Activated T-cell treated with anti-CD3 and anti-CD28 coated beads, Interleukin-2, amount 50 U/mL, for 24 hours (primary cell): ENCODE data around the gene PSME2.

Experiments used
- DNase-seq: peaks from one replicate; pipeline ENCODE4 v3.0.0-alpha.2; 2020
- H3K27ac Mint-ChIP-seq: 2 replicates; pipeline ENCODE4 v1.8.0; 2020; ENCODE audit warnings: mild to moderate bottlenecking, mixed read lengths
- H3K27me3 Mint-ChIP-seq: 2 replicates; pipeline ENCODE4 v1.8.0; 2020; ENCODE audit warnings: mixed read lengths
- H3K36me3 Mint-ChIP-seq: 2 replicates; pipeline ENCODE4 v1.8.0; 2020; ENCODE audit warnings: low read depth, mixed read lengths
- H3K4me1 Mint-ChIP-seq: 2 replicates; pipeline ENCODE4 v1.8.0; 2020; ENCODE audit warnings: low read depth, mixed read lengths
- H3K4me3 Mint-ChIP-seq: 2 replicates; pipeline ENCODE4 v1.8.0; 2020; ENCODE audit warnings: mild to moderate bottlenecking, moderate library complexity, mixed read lengths
- H3K9me3 Mint-ChIP-seq: 2 replicates; pipeline ENCODE4 v1.8.0; 2020; ENCODE audit warnings: mixed read lengths

The PSME2 gene

DNA sequence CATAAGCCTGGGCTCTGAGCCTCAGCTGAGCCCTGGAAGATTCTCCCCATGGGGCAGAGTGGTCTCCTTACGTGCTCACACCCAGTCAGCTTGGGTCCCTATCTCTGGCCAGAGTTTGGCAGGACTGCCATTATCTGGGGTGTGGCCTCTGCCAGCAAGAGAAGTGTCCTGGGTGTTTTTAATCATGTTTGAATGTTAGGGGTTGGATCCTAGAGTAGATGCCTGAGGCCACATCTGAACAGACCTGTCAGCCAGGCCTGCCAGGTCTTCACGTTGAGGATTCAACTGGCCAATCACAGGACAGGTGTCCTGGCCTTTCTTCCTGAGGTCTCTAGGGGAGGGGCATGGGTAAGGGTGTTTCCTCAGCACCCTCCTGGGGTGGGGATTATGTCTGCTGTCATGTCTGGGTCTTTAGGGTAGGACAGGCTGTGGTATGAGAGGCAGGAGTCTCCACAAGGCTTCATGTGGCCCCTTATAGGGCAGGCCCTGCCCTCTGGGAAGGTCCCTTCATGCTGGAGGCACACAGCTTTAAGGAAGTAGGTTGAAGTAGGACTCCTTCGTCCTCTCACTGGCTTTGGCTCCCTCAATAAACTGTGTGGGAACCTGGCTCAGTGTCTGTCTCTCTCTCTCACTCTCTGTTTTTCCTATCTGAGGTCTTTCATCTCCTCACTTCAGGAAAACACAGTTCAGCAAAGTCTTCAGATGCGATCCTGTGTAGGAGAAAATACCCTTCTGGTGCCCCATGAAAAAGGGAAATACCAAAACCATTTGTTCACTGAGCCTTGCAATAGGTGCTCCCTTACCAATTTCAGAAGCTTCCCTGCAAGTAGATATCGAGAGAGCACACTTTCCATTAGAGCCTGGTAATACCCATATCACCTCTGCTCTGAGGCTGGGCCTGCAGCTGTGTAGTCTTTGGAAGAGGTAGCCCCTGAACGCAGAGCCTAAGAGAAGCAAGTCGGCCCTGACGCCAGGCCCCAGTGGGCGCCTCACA is 22.7 kb downstream of the PSME2 start:
- Mint-ChIP-seq H3K27ac (peak overlapping the region; percentile 74), H3K36me3 (peaks cover 56% of the 10 kb centered on the region), H3K4me3 (no peak overlapping the region), H3K4me1 (peaks cover 3% of the 10 kb centered on the region), H3K9me3 (no peaks in the 10 kb centered on the region), H3K27me3 (no peaks in the 10 kb centered on the region)
- no peak for DNase-seq

DNA sequence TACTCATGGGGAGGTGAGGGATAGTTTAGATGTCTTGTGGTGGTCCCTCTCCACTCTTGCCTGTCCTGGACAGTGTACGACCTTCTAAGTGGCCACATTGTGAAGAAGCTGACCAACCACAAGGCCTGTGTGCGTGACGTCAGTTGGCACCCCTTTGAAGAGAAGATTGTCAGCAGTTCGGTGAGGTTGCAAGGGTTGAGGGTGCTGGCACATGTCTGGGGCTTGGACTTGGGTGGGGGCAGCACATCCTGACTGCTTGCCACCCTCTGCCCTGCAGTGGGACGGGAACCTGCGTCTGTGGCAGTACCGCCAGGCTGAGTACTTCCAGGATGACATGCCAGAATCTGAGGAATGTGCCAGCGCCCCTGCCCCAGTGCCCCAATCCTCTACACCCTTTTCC is 23.5 kb downstream of the PSME2 start:
- Mint-ChIP-seq H3K27me3 (no peaks in the 10 kb centered on the region), H3K27ac (no peak overlapping the region), H3K4me1 (peaks cover 1% of the 10 kb centered on the region), H3K9me3 (no peaks in the 10 kb centered on the region), H3K4me3 (no peak overlapping the region), H3K36me3 (peaks cover 65% of the 10 kb centered on the region)
- DNase-seq, result no peak

DNA sequence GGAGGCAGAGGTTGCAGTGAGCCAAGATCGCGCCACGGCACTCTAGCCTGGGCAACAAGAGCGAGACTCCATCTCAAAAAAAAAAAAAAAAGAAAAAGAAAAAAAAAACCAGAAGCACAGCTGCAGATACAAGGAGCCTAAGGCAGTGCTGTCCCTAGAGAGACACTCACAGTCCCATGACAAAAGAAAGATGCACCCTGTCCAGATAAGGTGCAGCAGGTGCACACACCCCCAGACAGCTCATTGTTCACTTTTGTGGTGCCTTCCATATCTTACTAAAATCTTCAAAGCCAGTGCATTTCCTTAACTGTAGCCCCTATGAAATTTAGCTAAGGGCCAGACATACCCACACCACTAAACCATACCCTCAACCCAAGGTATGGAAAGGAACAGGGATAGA is 24.0 kb downstream of the PSME2 start:
- no peaks in the 10 kb centered on the region for H3K27me3 Mint-ChIP-seq
- no peaks in the 10 kb centered on the region for H3K9me3 Mint-ChIP-seq
- H3K4me1 Mint-ChIP-seq, result no peaks in the 10 kb centered on the region
- H3K36me3 Mint-ChIP-seq, result peaks cover 69% of the 10 kb centered on the region
- H3K27ac Mint-ChIP-seq, result peak overlapping the region; percentile 37
- H3K4me3 Mint-ChIP-seq, result no peak overlapping the region
- DNase-seq, result no peak

DNA sequence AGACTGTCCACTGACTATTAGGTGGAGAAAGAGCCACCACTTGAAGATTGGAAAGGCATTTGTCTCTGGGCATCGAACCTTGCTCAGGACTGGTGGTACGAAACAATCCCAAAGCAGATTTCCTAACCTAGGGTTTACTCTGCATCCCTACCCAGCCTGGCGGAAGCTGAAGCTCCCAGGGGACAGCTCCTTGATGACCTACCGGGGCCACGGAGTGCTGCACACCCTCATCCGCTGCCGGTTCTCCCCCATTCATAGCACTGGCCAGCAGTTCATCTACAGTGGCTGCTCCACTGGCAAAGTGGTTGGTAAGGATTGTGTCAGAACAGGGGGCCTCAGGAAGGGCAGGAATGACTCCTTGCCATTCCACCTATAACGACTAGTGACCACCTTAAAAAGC is 25.2 kb downstream of the PSME2 start:
- Mint-ChIP-seq H3K4me1 (peaks cover 10% of the 10 kb centered on the region), H3K27ac (no peak overlapping the region), H3K9me3 (no peaks in the 10 kb centered on the region), H3K36me3 (peaks cover 80% of the 10 kb centered on the region), H3K27me3 (no peaks in the 10 kb centered on the region), H3K4me3 (no peak overlapping the region)
- no peak for DNase-seq

DNA sequence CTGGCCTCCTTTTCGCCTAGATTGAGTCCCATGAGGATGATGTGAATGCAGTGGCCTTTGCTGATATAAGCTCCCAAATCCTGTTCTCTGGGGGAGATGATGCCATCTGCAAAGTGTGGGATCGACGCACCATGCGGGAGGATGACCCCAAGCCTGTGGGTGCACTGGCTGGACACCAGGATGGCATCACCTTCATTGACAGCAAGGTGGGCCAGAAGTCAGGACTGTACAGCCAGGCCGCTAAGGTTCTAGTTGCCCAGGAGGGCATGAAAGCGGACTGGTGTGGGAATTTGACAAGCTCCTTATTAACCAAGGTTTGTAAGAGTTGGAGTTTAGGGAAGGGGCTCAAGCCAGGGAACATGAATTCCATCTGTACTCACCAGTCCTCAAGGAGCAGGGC is 26.7 kb downstream of the PSME2 start:
- H3K36me3 Mint-ChIP-seq, result peaks cover 89% of the 10 kb centered on the region
- no peak overlapping the region for H3K4me3 Mint-ChIP-seq

DNA sequence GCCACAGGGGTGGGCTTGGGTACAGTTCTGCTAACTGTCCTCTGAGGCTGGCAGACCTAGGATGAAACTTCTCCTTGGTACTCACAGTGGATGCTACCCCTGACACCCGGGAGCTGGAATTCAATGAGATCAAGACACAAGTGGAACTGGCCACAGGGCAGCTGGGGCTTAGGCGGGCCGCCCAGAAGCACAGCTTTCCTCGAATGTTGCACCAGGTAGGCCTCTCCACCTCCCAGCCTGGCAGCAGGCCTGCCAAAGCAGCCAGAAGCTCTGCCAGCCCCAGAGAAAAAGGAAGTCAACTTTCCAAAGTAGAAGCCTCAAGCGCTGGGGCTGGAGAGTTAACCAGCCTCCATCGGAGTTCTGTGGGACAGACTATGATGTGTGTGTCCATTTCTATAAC is 29.2 kb downstream of the PSME2 start:
- Mint-ChIP-seq H3K27ac (no peak overlapping the region), H3K4me3 (no peak overlapping the region), H3K27me3 (no peaks in the 10 kb centered on the region), H3K36me3 (peaks cover 78% of the 10 kb centered on the region), H3K4me1 (peaks cover 24% of the 10 kb centered on the region), H3K9me3 (no peaks in the 10 kb centered on the region)
- DNase-seq, result no peak

More for the DNA sequence above, 26.7 kb downstream of the PSME2 start:
- Mint-ChIP-seq H3K9me3 (no peaks in the 10 kb centered on the region), H3K27ac (no peak overlapping the region), H3K4me1 (peaks cover 24% of the 10 kb centered on the region), H3K27me3 (no peaks in the 10 kb centered on the region)
- DNase-seq, result no peak

DNA sequence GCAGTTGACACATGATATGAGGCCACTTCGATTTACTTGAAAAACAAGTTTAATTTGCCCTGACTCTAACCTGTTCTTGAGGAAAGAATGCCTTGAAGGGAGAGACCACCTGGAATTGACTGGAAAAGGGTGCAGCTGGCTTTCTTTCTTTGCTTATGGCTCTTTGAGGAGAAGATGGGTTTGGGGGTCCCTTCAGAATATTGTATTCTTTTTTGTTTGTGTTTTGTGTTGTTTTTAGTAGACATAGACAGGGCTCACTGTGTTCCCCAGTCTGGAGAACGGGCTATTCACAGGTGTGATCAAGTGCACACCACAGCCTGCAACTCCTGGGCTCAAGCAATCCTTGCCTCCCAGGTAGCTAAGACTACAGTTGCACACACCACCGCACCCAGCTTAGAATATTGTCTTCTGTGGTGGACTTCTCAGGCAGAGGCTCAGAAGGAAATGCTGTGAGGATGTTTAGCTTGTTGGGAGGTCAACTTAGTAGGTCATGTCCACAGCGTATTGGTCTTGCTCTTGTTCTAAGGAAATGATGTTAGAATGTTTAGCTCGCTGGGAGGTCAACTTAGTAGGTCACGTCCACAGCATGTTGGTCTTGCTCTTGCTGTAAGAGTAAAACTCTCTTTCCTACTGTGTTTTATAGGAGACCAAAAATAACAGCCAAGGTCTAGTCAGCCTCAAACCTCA is 30.1 kb downstream of the PSME2 start:
- peaks cover 69% of the 10 kb centered on the region for H3K36me3 Mint-ChIP-seq
- peaks cover 24% of the 10 kb centered on the region for H3K4me1 Mint-ChIP-seq
- no peaks in the 10 kb centered on the region for H3K9me3 Mint-ChIP-seq
- peak overlapping the region; percentile 99 for H3K27ac Mint-ChIP-seq
- H3K4me3 Mint-ChIP-seq, result peak overlapping the region; percentile 90
- DNase-seq, result no peak
- no peaks in the 10 kb centered on the region for H3K27me3 Mint-ChIP-seq

DNA sequence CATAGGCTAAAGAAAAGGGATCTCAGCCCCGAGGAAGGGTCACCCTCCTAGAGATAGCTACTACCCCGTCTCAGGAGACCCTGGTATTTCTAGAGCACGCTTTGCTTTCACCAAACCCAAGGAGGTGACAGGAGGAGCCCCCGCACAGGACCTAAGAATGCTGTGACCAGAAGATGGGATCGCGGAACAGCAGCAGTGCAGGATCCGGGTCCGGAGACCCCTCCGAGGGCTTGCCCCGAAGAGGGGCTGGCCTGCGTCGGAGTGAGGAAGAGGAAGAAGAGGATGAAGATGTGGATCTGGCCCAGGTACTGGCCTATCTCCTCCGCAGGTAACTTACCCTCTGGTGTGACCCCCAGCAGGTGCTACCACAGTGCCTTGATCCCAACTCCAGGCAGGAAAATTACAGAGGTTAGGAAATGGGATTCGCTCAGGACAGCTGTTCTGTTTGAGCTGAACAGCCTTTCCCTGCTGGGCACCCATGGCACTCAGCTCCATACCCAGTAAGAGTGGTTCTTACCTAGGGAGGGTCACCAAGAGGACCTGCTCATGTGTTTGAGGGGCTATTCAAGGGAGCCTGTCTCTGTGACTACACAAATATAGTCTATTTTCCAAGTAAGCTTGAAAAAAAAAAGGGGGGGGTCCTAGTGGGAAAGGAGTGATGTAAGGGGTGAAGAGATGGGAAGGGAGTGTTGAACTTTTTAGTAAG is 30.8 kb downstream of the PSME2 start:
- Mint-ChIP-seq H3K36me3 (peaks cover 62% of the 10 kb centered on the region), H3K4me1 (peaks cover 25% of the 10 kb centered on the region), H3K4me3 (peak overlapping the region; percentile 90), H3K9me3 (no peaks in the 10 kb centered on the region), H3K27me3 (no peaks in the 10 kb centered on the region), H3K27ac (peak overlapping the region; percentile 99)
- DNase-seq, result no peak

DNA sequence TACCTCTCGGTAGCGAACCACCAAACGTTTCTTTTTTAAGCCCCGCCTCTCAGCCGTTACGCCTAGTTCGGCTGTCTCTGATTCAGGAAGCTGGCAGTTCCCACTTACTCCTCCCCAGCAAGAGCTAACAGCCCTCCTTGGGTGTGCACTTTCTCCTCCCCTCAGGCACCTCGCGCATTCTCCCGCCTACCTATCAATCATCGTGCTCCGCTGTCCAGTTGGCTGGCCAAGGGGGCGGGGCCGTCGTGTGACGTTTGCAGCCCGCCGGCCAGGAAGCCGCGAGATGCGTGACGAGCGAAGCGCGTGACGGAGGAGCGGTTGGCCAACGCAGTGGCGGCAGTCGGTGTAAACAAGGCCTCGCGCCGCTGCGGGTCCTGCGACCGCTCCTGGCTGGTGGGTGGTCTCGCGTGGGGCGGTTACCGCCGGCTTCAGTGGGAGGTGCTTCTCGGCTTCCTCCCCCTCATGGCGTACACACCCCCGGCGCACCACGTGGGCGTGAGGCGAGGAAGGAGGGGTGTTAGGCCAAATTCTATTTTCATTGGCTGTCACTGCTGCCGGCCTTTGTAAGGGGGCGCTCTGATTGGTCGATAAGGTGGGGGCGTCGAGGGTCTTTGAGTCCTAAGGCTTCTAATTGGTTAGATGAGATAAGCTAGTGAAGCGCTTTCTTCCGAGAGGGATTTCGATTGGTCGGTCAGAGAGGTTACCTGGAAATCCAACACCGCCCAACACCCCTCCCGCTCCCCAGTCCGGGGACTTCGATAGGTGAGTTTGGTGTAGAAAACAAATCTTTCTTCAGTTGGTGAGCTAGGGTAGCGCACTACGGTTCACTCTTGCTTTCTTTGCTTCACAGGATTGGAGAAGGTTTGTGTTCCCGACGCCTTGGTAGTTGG is 31.6 kb downstream of the PSME2 start, which contains the start of the genes DCAF11 and NRL:
Gene DCAF11 (plus strand): TSS at position 246 of the 890 bp plus-strand sequence. CDS start 818 bp downstream, outside the sequence.
Gene NRL (minus strand): TSS at position 418 of the 890 bp plus-strand sequence. CDS start 32,101 bp downstream, outside the sequence.
- H3K36me3 Mint-ChIP-seq, result peaks cover 58% of the 10 kb centered on the region
- H3K27me3 Mint-ChIP-seq, result no peaks in the 10 kb centered on the region
- H3K9me3 Mint-ChIP-seq, result no peaks in the 10 kb centered on the region
- H3K27ac Mint-ChIP-seq, result peak within 1 kb of the TSS; percentile 99
- H3K4me3 Mint-ChIP-seq, result peak within 1 kb of the TSS; percentile 90
- DNase-seq, result peak; percentile 98
- H3K4me1 Mint-ChIP-seq, result peaks cover 27% of the 10 kb centered on the region

DNA sequence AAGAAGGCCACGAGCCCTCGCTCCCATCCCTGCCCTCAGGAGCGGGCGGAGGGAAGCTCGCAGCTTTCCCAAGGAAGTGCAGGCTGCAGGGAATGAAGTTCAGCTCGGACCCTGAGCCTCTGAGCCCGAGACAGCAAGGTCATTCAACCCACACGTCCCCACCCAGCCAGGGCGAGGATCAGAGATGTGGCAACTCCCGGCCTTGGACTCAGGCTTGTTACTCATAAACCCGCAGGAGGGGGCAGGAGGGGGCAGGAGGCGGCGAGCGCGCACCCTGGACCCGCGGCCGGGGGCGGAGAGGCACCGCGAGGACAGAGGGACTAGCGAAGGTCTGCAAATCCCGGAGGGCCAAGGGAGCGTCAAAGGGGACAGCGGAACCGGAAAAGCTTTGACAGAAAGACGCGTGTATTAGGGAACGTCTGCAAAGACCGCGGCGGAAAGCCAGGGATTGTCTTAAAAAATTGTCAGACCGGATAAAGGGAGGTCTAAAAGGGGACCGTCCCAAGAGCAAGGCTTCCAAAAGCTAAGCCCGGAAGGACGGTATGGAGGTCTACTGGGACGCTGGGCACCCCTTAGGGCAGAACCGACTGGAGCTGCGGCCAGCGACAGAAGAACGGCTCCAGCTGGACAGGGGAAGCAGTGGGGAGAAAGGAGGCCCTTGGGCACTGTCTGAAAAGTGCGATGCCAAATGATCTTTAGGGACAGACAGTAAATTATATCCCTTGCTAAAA is 32.4 kb downstream of the PSME2 start:
- DNase-seq, result peak; percentile 85
- Mint-ChIP-seq H3K4me1 (peaks cover 33% of the 10 kb centered on the region), H3K9me3 (no peaks in the 10 kb centered on the region), H3K27ac (peak overlapping the region; percentile 99), H3K36me3 (peaks cover 50% of the 10 kb centered on the region), H3K4me3 (peak overlapping the region; percentile 90), H3K27me3 (no peaks in the 10 kb centered on the region)

DNA sequence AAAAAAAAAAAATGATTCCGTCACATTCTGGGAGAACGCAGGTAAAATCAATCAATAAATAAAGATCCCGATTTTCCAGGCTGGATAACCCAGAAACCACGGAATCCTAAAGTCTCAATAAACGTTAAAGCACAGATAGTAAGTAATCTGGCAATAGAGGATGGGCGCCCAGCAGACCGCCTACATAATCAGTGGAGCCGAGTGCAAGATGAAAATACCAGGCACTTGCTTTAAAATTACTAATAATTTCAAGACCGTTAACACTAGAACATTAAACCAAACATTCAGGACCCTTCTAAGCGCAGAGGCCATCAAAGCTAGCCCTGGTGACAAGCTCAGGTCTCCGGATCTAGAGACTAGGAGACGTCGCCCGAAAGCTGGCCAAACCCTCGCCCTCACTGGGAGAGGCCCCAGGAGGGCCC is 33.0 kb downstream of the PSME2 start:
- Mint-ChIP-seq H3K27me3 (no peaks in the 10 kb centered on the region), H3K9me3 (no peaks in the 10 kb centered on the region), H3K27ac (peak overlapping the region; percentile 99), H3K4me1 (peaks cover 39% of the 10 kb centered on the region), H3K4me3 (peak overlapping the region; percentile 90), H3K36me3 (peaks cover 44% of the 10 kb centered on the region)
- DNase-seq, result no peak

DNA sequence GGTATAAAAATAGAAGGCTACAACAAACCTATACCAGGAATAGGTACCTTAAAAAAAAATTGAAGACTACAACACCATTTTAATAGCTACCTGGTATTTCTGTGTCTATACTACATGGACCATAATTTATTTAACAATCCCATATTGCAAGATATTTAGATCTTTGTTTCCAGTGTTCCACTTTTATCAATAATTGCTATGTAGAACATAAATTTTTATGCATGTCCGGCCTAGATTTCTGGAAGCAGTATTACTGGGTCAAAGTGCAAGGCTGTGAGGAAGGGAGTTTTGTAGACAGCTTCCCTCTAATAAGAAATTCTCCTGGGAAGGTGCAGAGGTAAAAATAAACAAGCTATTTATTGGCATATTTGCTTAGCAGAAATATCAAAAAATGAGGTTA is 35.9 kb downstream of the PSME2 start:
- H3K27ac Mint-ChIP-seq, result no peak overlapping the region
- H3K36me3 Mint-ChIP-seq, result peaks cover 17% of the 10 kb centered on the region
- no peaks in the 10 kb centered on the region for H3K9me3 Mint-ChIP-seq
- no peaks in the 10 kb centered on the region for H3K27me3 Mint-ChIP-seq
- peaks cover 30% of the 10 kb centered on the region for H3K4me1 Mint-ChIP-seq
- no peak overlapping the region for H3K4me3 Mint-ChIP-seq
- DNase-seq, result no peak

DNA sequence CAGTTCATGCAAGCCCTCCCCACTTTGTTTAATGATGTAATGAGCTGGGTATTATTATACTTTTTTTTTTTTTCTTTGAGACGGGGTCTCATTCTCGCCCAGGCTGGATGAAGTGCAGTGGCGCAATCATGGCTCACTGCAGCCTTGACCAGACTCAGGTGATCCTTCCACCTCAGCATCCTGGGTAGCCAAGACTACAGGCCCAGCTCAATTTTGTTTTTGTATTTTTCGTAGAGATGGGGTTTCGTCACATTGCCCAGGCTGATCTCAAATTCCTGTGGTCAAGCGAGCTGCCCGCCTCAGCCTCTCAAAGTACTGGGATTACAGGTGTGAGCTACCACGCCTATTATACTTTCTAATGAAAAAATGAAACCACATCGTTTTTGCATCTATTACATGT is 36.4 kb downstream of the PSME2 start:
- peaks cover 25% of the 10 kb centered on the region for H3K4me1 Mint-ChIP-seq
- H3K27ac Mint-ChIP-seq, result no peak overlapping the region
- peaks cover 15% of the 10 kb centered on the region for H3K36me3 Mint-ChIP-seq
- no peak for DNase-seq
- no peaks in the 10 kb centered on the region for H3K9me3 Mint-ChIP-seq
- H3K27me3 Mint-ChIP-seq, result no peaks in the 10 kb centered on the region
- H3K4me3 Mint-ChIP-seq, result no peak overlapping the region
